Anterior cingulate cortex (tissue), 58 donors: Measurements from ENCODE around the gene PIP4K2C.
A peak's percentile ranks its signal among the peaks of the same experiment; 100 is the strongest.
"Not testable (repeated sequence)": the region's sequence is repeated elsewhere in the genome, so short reads cannot be mapped to it uniquely, and the experiment has no call there.

ENCODE experiments used
- DNase-seq, 58 donors: peaks; one replicate each; lab custom pipeline; 2025; lab: John Stamatoyannopoulos, UW

Gene PIP4K2C

GRCh38 chr12:57630891-57631433, 40.0 kb downstream of the PIP4K2C start:
- DNase-seq, result no peak

GRCh38 chr12:57631566-57632072, 40.6 kb downstream of the PIP4K2C start:
- DNase-seq, result no peak

- peak in 7 of 58 donors; percentile 22 to 53 (median 33) for DNase-seq
Measured at GRCh38 chr12:57632073-57632957, 41.3 kb downstream of the PIP4K2C start.

- DNase-seq, result peak in 33 of 58 donors; percentile 28 to 73 (median 49)
Measured at GRCh38 chr12:57632958-57633840, 42.2 kb downstream of the PIP4K2C start, which contains the start of gene B4GALNT1. Gene B4GALNT1, minus strand, starts transcription at chr12:57633201. Its CDS starts 1,069 bp downstream, at chr12:57632132.

GRCh38 chr12:57636731-57637130, 45.7 kb downstream of the PIP4K2C start:
- DNase-seq, result not testable (repeated sequence)

GRCh38 chr12:57637364-57637763, 46.4 kb downstream of the PIP4K2C start:
- no peak for DNase-seq

- no peak for DNase-seq
Measured at GRCh38 chr12:57638096-57638495, 47.1 kb downstream of the PIP4K2C start.

- no peak for DNase-seq
Measured at GRCh38 chr12:57640175-57641042, 49.4 kb downstream of the PIP4K2C start.

GRCh38 chr12:57641699-57642442, 50.9 kb downstream of the PIP4K2C start:
- no peak for DNase-seq

GRCh38 chr12:57645990-57646658, 55.1 kb downstream of the PIP4K2C start:
- not testable (repeated sequence) for DNase-seq

- not testable (repeated sequence) for DNase-seq
Measured at GRCh38 chr12:57646659-57647049, 55.7 kb downstream of the PIP4K2C start.
